Measurements from ENCODE around the gene G3BP1.
"Not testable (repeated sequence)": the region's sequence is repeated elsewhere in the genome, so short reads cannot be mapped to it uniquely, and the experiment has no call there.

The G3BP1 gene

DNA sequence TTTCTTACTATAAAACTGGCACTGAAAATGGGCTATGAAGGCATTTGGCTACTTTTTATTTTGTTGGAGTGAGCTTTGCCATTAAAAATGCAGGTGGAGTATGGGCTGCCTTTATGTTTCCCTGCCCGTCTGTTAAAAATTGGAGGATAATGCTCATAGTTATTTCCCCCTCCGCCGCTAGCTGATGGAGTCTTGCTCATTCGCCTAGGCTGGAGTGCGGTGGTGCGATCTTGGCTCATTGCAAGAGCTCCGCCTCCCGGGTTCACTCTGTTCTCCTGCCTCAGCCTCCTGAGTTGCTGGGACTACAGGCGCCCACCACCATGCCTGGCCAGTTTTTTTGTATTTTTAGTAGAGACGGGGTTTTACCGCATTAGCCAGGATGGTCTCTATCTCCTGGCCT is 8.6 kb downstream of the G3BP1 start:
- H3K27ac ChIP-seq: no peak overlapping the region
- TF ChIP-seq ZFX (IDR thresholded peaks at IDR 0.05): no peak
- TF ChIP-seq, protein P1, sequence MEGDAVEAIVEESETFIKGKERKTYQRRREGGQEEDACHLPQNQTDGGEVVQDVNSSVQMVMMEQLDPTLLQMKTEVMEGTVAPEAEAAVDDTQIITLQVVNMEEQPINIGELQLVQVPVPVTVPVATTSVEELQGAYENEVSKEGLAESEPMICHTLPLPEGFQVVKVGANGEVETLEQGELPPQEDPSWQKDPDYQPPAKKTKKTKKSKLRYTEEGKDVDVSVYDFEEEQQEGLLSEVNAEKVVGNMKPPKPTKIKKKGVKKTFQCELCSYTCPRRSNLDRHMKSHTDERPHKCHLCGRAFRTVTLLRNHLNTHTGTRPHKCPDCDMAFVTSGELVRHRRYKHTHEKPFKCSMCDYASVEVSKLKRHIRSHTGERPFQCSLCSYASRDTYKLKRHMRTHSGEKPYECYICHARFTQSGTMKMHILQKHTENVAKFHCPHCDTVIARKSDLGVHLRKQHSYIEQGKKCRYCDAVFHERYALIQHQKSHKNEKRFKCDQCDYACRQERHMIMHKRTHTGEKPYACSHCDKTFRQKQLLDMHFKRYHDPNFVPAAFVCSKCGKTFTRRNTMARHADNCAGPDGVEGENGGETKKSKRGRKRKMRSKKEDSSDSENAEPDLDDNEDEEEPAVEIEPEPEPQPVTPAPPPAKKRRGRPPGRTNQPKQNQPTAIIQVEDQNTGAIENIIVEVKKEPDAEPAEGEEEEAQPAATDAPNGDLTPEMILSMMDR (conservative IDR thresholded peaks at IDR 0.05): no peak

DNA sequence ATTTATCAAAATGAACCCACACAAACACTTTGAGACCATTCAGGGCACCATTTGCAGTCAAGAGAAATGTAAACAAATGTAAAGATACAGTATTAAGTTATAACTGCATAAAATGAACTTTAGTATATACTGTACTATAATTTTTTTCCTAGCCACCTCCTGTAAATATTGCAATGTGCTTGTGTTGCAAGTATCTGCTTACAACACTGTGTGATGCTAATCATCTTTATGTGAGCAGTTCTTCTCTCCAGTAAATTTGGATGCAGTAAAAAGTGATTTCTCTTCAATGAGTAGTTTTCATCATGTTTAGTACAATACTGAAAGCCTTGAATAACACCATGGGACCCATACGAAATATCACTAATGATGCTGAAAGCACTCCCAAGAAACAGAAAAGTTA is 9.4 kb downstream of the G3BP1 start:
- TF ChIP-seq, protein P1 (conservative IDR thresholded peaks at IDR 0.05): no peak
- no peak for TF ChIP-seq ZFX (IDR thresholded peaks at IDR 0.05)
- H3K27ac ChIP-seq: no peak overlapping the region

DNA sequence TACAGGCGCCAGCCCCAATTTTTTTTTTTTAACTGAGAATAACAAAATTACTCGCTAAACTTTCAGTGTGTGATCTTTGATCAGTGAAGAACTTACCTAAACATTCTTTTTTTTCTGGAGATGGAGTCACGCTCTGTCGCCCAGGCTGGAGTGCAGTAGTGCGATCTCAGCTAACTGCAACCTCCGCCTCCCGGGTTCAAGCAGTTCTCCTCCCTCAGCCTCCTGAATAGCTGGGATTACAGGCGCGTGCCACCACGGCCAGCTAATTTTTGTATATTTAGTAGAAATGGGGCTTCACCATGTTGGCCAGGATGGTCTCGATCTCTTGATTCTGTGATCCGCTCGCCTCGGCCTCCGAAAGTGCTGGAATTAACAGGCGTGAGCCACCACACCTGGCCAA is 11.9 kb downstream of the G3BP1 start:
- not testable (repeated sequence) for H3K27ac ChIP-seq

DNA sequence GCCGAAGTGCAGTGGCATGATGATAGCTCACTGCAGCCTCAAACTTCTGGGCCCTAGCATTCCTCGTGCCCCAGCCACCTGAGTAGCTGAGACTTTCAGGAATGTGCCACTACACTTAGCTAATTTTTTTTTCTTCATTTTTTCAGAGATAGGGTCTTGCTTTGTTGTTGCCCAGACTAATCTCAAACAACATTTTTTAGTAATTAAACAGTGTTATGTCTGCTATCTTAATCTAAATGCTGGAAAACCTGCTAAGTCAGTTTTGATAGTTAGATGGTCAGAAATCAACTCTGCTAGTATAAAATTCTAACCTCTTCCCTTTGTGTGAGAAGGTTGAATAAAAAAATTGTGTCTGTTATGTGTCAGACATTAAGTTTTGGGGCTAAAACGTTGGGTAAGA is 12.4 kb downstream of the G3BP1 start:
- TF ChIP-seq, protein P1 (conservative IDR thresholded peaks at IDR 0.05): no peak
- TF ChIP-seq ZFX (IDR thresholded peaks at IDR 0.05): no peak
- H3K27ac ChIP-seq: no peak overlapping the region

DNA sequence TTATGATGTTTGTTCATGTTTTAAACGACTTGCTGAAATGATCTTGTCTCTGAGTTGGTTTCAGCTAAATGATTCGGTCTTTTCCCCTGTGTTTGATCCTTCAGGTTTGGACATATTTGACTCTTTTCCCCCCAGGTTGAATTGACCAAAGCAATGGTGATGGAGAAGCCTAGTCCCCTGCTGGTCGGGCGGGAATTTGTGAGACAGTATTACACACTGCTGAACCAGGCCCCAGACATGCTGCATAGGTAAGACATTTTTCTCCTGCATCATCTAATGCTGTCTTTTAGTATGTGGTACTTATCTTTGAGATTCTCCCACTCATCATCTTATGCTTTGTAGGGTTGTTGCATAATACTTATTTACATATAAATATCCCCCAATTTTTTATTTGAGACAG is 14.7 kb downstream of the G3BP1 start:
- no peak for TF ChIP-seq ZFX (IDR thresholded peaks at IDR 0.05)
- TF ChIP-seq, protein P1 (conservative IDR thresholded peaks at IDR 0.05): peak; percentile 5; the same call in 1 of the 2 replicates
- H3K27ac ChIP-seq: no peak overlapping the region

DNA sequence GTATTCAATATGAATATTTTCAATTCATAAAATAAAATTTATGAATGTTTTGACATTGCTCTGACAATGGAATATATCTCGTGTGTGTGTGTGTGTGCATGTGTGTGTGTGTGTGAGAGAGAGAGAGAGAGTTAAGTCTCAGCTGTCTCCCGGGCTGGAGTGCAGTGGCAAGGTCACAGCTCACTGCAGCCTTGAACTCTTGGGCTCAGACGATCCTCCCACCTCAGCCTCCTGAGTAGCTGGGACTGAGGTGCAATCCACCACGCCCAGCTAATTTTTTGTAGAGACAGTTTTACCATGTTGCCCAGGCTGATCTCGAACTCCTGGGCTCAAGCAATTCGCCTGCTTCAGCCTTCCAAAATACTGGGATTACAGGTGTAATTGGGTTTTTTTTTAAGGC is 16.1 kb downstream of the G3BP1 start:
- TF ChIP-seq ZFX (IDR thresholded peaks at IDR 0.05): no peak
- TF ChIP-seq, protein P1 (conservative IDR thresholded peaks at IDR 0.05): no peak

DNA sequence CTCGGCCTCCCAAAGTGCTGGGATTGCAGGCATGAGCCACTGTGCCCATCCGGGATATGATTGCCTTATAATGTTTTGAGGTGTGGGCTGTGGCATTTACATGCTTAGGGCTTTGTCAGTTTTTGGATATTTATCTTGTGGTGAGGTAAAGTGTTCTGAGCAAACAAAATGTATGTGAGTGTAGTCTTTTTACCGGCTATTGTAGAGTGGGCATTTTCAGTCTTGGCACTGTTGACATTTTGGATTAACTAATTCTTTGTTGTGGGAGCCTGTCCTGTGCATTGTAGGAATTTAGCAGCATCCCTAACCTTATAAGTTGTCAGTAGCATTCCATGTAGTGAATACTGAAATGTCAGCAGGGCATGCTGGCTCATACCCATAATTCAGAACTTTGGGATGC is 21.6 kb downstream of the G3BP1 start:
- TF ChIP-seq ZFX (IDR thresholded peaks at IDR 0.05): no peak
- TF ChIP-seq, protein P1 (conservative IDR thresholded peaks at IDR 0.05): no peak
- H3K27ac ChIP-seq: no peak overlapping the region

More for the DNA sequence above, 16.1 kb downstream of the G3BP1 start:
- no peak overlapping the region for H3K27ac ChIP-seq

DNA sequence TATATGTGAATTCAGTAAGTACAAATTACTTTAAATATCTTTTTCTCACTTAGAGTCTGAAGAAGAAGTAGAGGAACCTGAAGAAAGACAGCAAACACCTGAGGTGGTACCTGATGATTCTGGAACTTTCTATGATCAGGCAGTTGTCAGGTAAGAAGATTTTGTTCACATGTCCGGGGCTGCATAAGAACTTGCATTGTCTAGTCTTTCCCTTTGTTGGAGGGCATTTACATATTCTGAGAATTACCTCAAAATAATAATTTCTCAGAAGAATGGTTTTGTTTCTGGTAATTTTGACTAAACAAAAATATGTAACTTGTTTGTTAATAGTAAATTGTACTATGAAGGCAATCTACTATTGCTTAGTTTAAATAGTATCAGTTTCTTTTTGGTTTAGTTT is 23.7 kb downstream of the G3BP1 start:
- TF ChIP-seq, protein P1 (conservative IDR thresholded peaks at IDR 0.05): no peak
- TF ChIP-seq ZFX (IDR thresholded peaks at IDR 0.05): no peak
- H3K27ac ChIP-seq: no peak overlapping the region
